Endodermal cell (in vitro differentiated cells): ENCODE data around the gene TIAM1. TPM values are rescaled to one million over a fixed set of nuclear protein-coding genes. Genes with fewer than 3 reads are reported as not detected.

Experiments
- DNase-seq: peaks from one replicate; pipeline ENCODE4 v3.0.0-alpha.2; 2017
- H3K27ac ChIP-seq: 2 replicates; pipeline ENCODE4 v1.5.1; 2013; ENCODE audit warnings: mild to moderate bottlenecking, low read depth, low read length, moderate library complexity
- H3K27me3 ChIP-seq: 2 replicates; pipeline ENCODE4 v1.6.1; 2013; ENCODE audit warnings: mild to moderate bottlenecking, low read length, moderate library complexity; ENCODE audit not compliant: insufficient read depth, control insufficient read depth, poor library complexity, severe bottlenecking
- H3K36me3 ChIP-seq: 2 replicates; pipeline ENCODE4 v1.7.0; 2013; ENCODE audit warnings: mild to moderate bottlenecking, low read length, moderate library complexity; ENCODE audit not compliant: control insufficient read depth, insufficient read depth
- H3K4me1 ChIP-seq: one replicate; pipeline ENCODE4 v1.7.0; 2013; ENCODE audit warnings: low read length; ENCODE audit not compliant: control insufficient read depth, insufficient read depth
- H3K4me3 ChIP-seq: 2 replicates; pipeline ENCODE4 v1.5.1; 2013; ENCODE audit warnings: mild to moderate bottlenecking, low read length, moderate library complexity
- H3K9ac ChIP-seq: 2 replicates; pipeline ENCODE4 v1.6.1; 2013; ENCODE audit warnings: mild to moderate bottlenecking, low read length, moderate library complexity; ENCODE audit not compliant: poor library complexity, severe bottlenecking; ENCODE audit errors: extremely low read depth
- H3K9me3 ChIP-seq: 2 replicates; pipeline ENCODE4 v1.6.1; 2013; ENCODE audit warnings: mild to moderate bottlenecking, low read length, moderate library complexity; ENCODE audit not compliant: control insufficient read depth
- H3K27ac Mint-ChIP-seq: 2 replicates; pipeline ENCODE4 v1.8.0; 2020; ENCODE audit warnings: mixed read lengths
- H3K27me3 Mint-ChIP-seq: 2 replicates; pipeline ENCODE4 v1.8.0; 2021; ENCODE audit warnings: mild to moderate bottlenecking, mixed read lengths; ENCODE audit not compliant: insufficient read depth
- H3K36me3 Mint-ChIP-seq: 2 replicates; pipeline ENCODE4 v1.8.0; 2020; ENCODE audit warnings: low read depth, mixed read lengths
- H3K4me1 Mint-ChIP-seq: 2 replicates; pipeline ENCODE4 v1.8.0; 2020; ENCODE audit warnings: mixed read lengths
- H3K4me3 Mint-ChIP-seq: 2 replicates; pipeline ENCODE4 v1.8.0; 2020; ENCODE audit warnings: mild to moderate bottlenecking, moderate library complexity, mixed read lengths
- H3K9me3 Mint-ChIP-seq: 2 replicates; pipeline ENCODE4 v1.8.0; 2020; ENCODE audit warnings: mild to moderate bottlenecking, mixed read lengths
- CTCF ChIP-seq: fragments of 200-600 bp; sonication (generic); conservative IDR thresholded peaks from 2 replicates; pipeline ENCODE4 v1.5.0; 2021; ENCODE audit warnings: antibody characterized with exemption, mild to moderate bottlenecking
- WGBS, 2 experiments: methylation state at CpG; one replicate each; pipeline versions ENCODE4 v1.1.5 to v1.1.7; 2013; ENCODE audit warnings: missing lambda C conversion rate in 2 of 2, mixed read lengths in 1 of 2; ENCODE audit not compliant: insufficient coverage in 1 of 2, insufficient read length in 1 of 2; 5-methylcytosine and 5-hydroxymethylcytosine counted together
- total RNA-seq, 2 donors: library from RNA; stranded (reverse); fragmentation: NEBNext Ultra II Directional in 1 of 2; extraction: Animal tissue kit (Norgen Biotek cat#: 25700) in 1 of 2; gene quantifications; 2 replicates in 1 of 2; 3 replicates in 1 of 2; pipeline ENCODE4 v1.2.1, GENCODE V29; 2021

Gene TIAM1
- total RNA-seq, 2 donors from 2014 or later, result 29.4 to 33.3 TPM

DNA sequence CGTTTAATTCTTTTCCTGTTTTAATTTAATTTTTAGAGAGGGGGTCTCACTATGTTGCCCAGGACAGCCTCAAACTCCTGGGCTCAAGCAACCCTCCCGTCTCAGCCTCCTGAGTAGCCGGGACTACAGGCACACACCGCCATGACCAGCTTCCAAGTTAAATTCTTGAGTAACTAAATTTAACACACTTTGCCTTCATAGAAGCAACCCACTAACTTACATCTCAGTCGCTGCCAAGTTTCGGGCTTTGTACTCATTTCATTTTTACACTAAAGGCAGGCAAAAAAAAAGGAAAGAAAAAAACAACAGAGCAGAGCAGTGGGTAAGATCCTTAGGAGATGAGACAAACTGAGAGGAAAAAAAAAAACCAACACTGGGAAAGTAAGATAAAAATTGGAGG lies 3.5 kb downstream of the TIAM1 start:
- Mint-ChIP-seq H3K36me3 (peaks cover 5% of the 10 kb centered on the region), H3K4me3 (no peak overlapping the region), H3K9me3 (no peaks in the 10 kb centered on the region), H3K4me1 (peaks cover 40% of the 10 kb centered on the region), H3K27me3 (no peaks in the 10 kb centered on the region), H3K27ac (no peak overlapping the region)
- peaks cover 7% of the 10 kb centered on the region for H3K4me1 ChIP-seq
- TF ChIP-seq CTCF, result no peak
- no peaks in the 10 kb centered on the region for H3K36me3 ChIP-seq
- H3K27ac ChIP-seq, result no peak overlapping the region
- no peaks in the 10 kb centered on the region for H3K27me3 ChIP-seq
- no peaks in the 10 kb centered on the region for H3K9me3 ChIP-seq
- no peak for DNase-seq
- no peak overlapping the region for H3K9ac ChIP-seq
- H3K4me3 ChIP-seq, result no peak overlapping the region
- WGBS, 2 experiments, result 92 to 93% methylated on average over 2 to 6 of the region's 6 CpGs

DNA sequence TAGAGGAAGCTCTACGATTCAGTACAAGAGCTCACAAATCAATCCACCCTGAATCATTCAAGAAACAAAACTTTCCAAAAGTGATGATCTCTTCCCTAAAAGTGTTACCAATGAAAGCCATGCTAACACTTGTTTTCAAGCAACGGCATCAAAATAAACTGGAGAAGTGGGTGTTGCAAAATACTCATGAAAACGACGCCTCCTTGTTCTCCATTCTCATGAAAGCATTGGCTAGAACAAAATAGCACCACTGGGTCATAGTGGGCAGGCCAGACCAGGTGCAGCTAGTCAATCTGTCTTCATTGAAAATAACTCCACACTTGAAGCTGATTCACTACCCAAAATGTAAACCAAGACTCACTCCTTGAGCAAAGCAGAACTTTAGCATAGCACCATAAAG lies 4.3 kb downstream of the TIAM1 start:
- Histone ChIP-seq H3K27ac (no peak overlapping the region), H3K4me1 (peaks cover 7% of the 10 kb centered on the region), H3K9ac (no peak overlapping the region), H3K4me3 (peak overlapping the region; percentile 12), H3K9me3 (no peaks in the 10 kb centered on the region), H3K27me3 (no peaks in the 10 kb centered on the region), H3K36me3 (no peaks in the 10 kb centered on the region)
- WGBS, 2 experiments, result 70 to 89% methylated on average over 2 to 4 of the region's 4 CpGs
- no peak for TF ChIP-seq CTCF
- no peaks in the 10 kb centered on the region for H3K9me3 Mint-ChIP-seq
- H3K27me3 Mint-ChIP-seq, result no peaks in the 10 kb centered on the region
- peaks cover 40% of the 10 kb centered on the region for H3K4me1 Mint-ChIP-seq
- no peak overlapping the region for H3K27ac Mint-ChIP-seq
- H3K4me3 Mint-ChIP-seq, result no peak overlapping the region
- H3K36me3 Mint-ChIP-seq, result peaks cover 8% of the 10 kb centered on the region
- no peak for DNase-seq

DNA sequence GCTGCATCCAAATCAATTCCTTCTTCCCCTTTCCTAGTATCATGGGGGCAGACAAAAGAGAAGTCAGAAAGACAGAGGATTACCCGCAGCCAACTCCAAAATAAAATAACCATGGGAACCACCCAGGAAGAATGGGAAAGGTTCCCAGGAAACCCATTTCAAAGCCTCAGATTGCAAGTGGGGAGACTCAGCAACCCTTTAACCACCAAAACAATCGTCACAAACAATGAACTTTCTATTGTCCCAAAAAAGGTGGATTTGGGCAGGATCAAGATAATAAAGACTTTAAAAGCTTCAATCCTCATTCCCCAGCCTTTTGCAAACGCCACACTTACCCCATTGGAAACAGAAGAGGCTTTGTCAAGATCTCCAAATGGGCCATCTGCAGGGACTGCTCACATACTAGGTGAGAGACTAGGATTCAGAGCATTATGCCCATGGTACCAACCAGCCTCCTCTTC lies 5.1 kb downstream of the TIAM1 start:
- 54 to 67% methylated on average over 1 to 3 of the region's 3 CpGs for WGBS, 2 experiments
- Mint-ChIP-seq H3K27ac (peak overlapping the region; percentile 56), H3K4me1 (peaks cover 37% of the 10 kb centered on the region), H3K4me3 (no peak overlapping the region), H3K9me3 (no peaks in the 10 kb centered on the region), H3K27me3 (no peaks in the 10 kb centered on the region), H3K36me3 (peaks cover 8% of the 10 kb centered on the region)
- Histone ChIP-seq H3K27ac (peak overlapping the region; percentile 48), H3K36me3 (no peaks in the 10 kb centered on the region), H3K4me3 (peak overlapping the region; percentile 12), H3K9ac (no peak overlapping the region), H3K4me1 (peaks cover 7% of the 10 kb centered on the region), H3K9me3 (no peaks in the 10 kb centered on the region), H3K27me3 (no peaks in the 10 kb centered on the region)
- TF ChIP-seq CTCF, result no peak
- DNase-seq, result no peak
